Kidney epithelial cell (primary cell): Measurements from ENCODE around the gene ZCCHC9. TPM values are rescaled to one million over a fixed set of nuclear protein-coding genes. Genes with fewer than 3 reads are reported as not detected.

Experiments used
- DNase-seq: peaks from one replicate; pipeline ENCODE4 v3.0.0-alpha.2; 2010; ENCODE audit warnings: low read depth
- H3K27me3 ChIP-seq: 2 replicates; pipeline ENCODE4 v1.6.0; 2011; ENCODE audit warnings: low read length; ENCODE audit not compliant: control insufficient read depth, insufficient read depth
- H3K36me3 ChIP-seq: 2 replicates; pipeline ENCODE4 v1.5.1; 2011; ENCODE audit warnings: low read length; ENCODE audit not compliant: control insufficient read depth, insufficient read depth
- H3K4me3 ChIP-seq: 2 replicates; pipeline ENCODE4 v1.5.1; 2011; ENCODE audit warnings: low read depth, mild to moderate bottlenecking, control low read depth, low read length
- total RNA-seq: library from RNA; depleted of rRNA; stranded (reverse); fragments of >200 nt; gene quantifications from 2 replicates; pipeline ENCODE4 v1.2.3, GENCODE V29; 2015
- TF ChIP-seq, protein P1 (sequence below): IDR thresholded peaks from 2 replicates; pipeline ENCODE4 v1.5.1; 2011; ENCODE audit warnings: mild to moderate bottlenecking, moderate library complexity, low read length, control low read depth, inconsistent platforms; ENCODE audit not compliant: insufficient read depth, poor library complexity, severe bottlenecking

ZCCHC9 gene
- total RNA-seq, 1 donor from 2014 or later: 18.8 TPM

- DNase-seq: no peak
- TF ChIP-seq, protein P1, sequence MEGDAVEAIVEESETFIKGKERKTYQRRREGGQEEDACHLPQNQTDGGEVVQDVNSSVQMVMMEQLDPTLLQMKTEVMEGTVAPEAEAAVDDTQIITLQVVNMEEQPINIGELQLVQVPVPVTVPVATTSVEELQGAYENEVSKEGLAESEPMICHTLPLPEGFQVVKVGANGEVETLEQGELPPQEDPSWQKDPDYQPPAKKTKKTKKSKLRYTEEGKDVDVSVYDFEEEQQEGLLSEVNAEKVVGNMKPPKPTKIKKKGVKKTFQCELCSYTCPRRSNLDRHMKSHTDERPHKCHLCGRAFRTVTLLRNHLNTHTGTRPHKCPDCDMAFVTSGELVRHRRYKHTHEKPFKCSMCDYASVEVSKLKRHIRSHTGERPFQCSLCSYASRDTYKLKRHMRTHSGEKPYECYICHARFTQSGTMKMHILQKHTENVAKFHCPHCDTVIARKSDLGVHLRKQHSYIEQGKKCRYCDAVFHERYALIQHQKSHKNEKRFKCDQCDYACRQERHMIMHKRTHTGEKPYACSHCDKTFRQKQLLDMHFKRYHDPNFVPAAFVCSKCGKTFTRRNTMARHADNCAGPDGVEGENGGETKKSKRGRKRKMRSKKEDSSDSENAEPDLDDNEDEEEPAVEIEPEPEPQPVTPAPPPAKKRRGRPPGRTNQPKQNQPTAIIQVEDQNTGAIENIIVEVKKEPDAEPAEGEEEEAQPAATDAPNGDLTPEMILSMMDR: no peak
- no peaks in the 10 kb centered on the region for H3K36me3 ChIP-seq
- H3K27me3 ChIP-seq: no peaks in the 10 kb centered on the region
- no peak overlapping the region for H3K4me3 ChIP-seq
Measured at GRCh38 chr5:81297531-81297930, 3.9 kb upstream of the ZCCHC9 start.

GRCh38 chr5:81300921-81301270, 491 bp upstream of the ZCCHC9 start:
- DNase-seq: no peak
- Histone ChIP-seq H3K4me3 (peak overlapping the region; percentile 75), H3K27me3 (no peaks in the 10 kb centered on the region), H3K36me3 (no peaks in the 10 kb centered on the region)
- TF ChIP-seq, protein P1: no peak

DNA sequence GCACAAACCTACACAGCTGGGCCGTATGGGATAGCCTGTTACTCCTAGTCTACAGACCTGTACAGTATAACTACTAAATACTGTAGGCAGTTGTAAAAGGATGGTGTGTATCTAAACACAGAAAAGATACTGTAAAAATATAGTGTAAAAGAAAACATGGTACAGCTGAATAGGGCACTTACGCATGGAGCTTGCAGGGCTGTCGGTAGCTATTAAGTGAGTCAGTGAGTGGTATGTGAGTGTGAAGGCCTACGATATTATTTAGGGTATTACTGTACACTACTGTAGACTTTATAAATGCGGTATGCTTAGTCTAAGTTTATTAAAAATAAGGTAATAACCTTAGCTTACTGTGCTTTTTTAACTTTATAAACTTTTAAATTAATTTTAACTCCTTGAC, 1.2 kb downstream of the ZCCHC9 start:
- Histone ChIP-seq H3K4me3 (peak overlapping the region; percentile 75), H3K27me3 (no peaks in the 10 kb centered on the region), H3K36me3 (no peaks in the 10 kb centered on the region)
- TF ChIP-seq, protein P1: no peak
- DNase-seq: no peak

DNA sequence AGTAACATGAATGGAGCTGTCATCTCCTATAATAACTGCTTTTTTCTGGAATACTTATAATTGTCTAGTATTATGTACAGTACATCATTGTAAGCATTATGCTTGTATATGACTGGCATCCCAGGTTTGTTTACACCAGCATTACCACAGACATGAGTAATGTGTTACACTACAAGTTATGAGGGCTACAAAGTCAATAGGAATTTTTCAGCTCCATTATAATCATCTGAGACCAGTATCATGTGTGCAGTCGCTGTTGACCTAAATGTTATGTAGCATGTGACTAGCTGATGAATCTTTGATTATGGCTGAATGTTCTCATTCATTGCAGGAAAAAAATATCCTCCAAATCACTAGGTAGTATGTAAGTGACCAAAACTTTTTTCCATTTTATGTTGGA, 2.2 kb downstream of the ZCCHC9 start:
- Histone ChIP-seq H3K36me3 (no peaks in the 10 kb centered on the region), H3K4me3 (no peak overlapping the region), H3K27me3 (no peaks in the 10 kb centered on the region)
- TF ChIP-seq, protein P1: no peak
- no peak for DNase-seq

DNA sequence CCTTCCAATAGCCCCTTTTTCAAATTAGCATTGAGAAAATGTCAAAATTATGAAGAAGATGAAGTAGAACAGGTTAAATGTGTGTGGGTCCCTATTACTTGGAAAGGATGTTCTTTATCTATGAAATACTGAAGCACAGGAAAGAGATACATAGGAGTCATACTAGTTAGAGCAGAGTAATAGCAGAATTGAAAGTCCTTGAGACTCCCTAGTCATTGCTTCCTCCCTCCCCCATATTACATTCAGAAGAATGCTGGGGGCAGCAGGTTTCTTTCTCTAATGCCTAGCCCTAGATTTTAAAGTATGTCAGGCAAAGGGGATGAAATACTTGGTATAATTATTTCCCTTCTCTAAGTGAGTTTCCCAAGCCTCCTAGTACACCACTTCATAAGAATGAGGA, 4.4 kb downstream of the ZCCHC9 start:
- Histone ChIP-seq H3K36me3 (no peaks in the 10 kb centered on the region), H3K4me3 (no peak overlapping the region), H3K27me3 (no peaks in the 10 kb centered on the region)
- DNase-seq: no peak
- TF ChIP-seq, protein P1: no peak

GRCh38 chr5:81308836-81309235, 7.4 kb downstream of the ZCCHC9 start:
- no peak overlapping the region for H3K4me3 ChIP-seq
- no peaks in the 10 kb centered on the region for H3K27me3 ChIP-seq
- TF ChIP-seq, protein P1: no peak
- peaks cover 2% of the 10 kb centered on the region for H3K36me3 ChIP-seq
- no peak for DNase-seq
